Measurements from ENCODE around the gene MCRIP2.

Gene MCRIP2

GRCh38 chr16:671353-672131 is 29.9 kb downstream of the MCRIP2 start:
- no peak for DNase-seq
- Histone ChIP-seq H3K27ac (no peak overlapping the region), H3K27me3 (ENCODE audit: insufficient read depth, low read depth, severe bottlenecking) (no peaks in the 10 kb centered on the region), H3K4me3 (ENCODE audit: low read depth, low read length) (no peak overlapping the region), H3K9me3 (ENCODE audit: severe bottlenecking) (no peaks in the 10 kb centered on the region), H3K36me3 (peaks cover 64% of the 10 kb centered on the region)
- TF ChIP-seq, protein P1, sequence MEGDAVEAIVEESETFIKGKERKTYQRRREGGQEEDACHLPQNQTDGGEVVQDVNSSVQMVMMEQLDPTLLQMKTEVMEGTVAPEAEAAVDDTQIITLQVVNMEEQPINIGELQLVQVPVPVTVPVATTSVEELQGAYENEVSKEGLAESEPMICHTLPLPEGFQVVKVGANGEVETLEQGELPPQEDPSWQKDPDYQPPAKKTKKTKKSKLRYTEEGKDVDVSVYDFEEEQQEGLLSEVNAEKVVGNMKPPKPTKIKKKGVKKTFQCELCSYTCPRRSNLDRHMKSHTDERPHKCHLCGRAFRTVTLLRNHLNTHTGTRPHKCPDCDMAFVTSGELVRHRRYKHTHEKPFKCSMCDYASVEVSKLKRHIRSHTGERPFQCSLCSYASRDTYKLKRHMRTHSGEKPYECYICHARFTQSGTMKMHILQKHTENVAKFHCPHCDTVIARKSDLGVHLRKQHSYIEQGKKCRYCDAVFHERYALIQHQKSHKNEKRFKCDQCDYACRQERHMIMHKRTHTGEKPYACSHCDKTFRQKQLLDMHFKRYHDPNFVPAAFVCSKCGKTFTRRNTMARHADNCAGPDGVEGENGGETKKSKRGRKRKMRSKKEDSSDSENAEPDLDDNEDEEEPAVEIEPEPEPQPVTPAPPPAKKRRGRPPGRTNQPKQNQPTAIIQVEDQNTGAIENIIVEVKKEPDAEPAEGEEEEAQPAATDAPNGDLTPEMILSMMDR (IDR thresholded peaks at IDR 0.05; ENCODE audit: low read depth, low read length) = no peak

DNA sequence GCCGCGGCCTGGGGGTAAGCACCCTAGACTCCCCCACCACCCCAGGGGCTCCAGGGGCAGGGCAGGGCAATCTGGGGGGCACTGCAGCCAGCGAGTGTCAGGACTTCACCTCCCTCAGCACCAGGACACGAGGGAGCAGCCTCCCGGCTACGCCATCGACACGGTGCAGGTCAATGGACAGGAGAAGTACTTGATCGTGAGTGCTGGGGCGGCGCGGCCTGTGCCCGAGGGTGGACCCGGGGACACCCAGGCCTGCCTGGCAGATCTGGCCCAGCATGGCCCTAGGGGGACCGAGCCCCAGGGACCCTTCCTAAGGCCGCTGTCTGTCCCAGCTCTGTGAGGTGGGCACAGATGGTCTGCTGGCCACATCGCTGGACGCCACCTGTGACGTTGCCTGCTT is 30.7 kb downstream of the MCRIP2 start:
- Histone ChIP-seq H3K4me3 (ENCODE audit: low read depth, low read length) (no peak overlapping the region), H3K27me3 (ENCODE audit: insufficient read depth, low read depth, severe bottlenecking) (no peaks in the 10 kb centered on the region), H3K27ac (no peak overlapping the region), H3K9me3 (ENCODE audit: severe bottlenecking) (no peaks in the 10 kb centered on the region), H3K36me3 (peaks cover 61% of the 10 kb centered on the region)
- TF ChIP-seq, protein P1 (IDR thresholded peaks at IDR 0.05; ENCODE audit: low read depth, low read length) = no peak
- no peak for DNase-seq

DNA sequence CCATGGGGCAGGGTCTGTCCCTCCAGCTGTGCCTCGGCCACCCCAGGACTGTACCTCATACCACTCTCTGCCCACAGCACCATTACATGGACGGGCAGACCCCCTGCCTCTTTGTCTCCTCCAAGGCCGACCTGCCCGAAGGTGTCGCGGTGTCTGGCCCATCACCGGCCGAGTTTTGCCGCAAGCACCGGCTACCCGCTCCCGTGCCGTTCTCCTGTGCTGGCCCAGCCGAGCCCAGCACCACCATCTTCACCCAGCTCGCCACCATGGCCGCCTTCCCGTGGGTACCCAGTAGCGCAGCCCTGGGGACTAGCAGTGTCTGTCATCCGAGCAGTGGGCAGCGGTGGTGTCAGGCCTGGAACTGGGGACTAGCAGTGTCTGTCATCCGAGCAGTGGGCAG is 31.2 kb downstream of the MCRIP2 start:
- no peak overlapping the region for H3K27ac ChIP-seq
- H3K4me3 ChIP-seq (ENCODE audit: low read depth, low read length) = no peak overlapping the region
- no peak for DNase-seq
- no peaks in the 10 kb centered on the region for H3K27me3 ChIP-seq (ENCODE audit: insufficient read depth, low read depth, severe bottlenecking)
- TF ChIP-seq, protein P1 (IDR thresholded peaks at IDR 0.05; ENCODE audit: low read depth, low read length) = no peak
- no peaks in the 10 kb centered on the region for H3K9me3 ChIP-seq (ENCODE audit: severe bottlenecking)
- peaks cover 59% of the 10 kb centered on the region for H3K36me3 ChIP-seq

DNA sequence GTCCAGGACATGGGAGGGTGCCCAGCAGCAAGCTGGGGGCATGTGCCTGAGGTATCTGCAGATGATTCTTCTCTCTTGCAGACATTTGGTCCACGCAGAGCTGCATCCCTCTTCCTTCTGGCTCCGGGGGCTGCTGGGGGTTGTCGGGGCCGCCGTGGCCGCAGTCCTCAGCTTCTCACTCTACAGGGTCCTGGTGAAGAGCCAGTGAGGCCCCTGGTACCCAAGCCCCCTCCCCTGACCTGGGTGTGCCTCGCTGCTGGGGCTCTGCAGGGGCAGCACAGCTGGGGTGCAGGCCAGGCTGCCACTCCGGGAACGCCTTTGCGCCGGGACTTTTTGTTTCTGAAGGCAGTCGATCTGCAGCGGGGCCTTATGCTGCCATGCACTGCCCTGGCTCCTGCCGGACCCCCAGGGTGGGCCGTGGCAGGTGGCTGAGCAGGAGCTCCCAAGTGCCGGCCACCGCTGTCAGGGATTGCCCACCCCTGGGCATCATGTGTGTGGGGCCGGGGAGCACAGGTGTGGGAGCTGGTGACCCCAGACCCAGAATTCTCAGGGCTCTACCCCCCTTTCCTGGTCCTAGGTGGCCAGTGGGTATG is 31.9 kb downstream of the MCRIP2 start:
- H3K27me3 ChIP-seq (ENCODE audit: insufficient read depth, low read depth, severe bottlenecking) = no peaks in the 10 kb centered on the region
- no peak overlapping the region for H3K4me3 ChIP-seq (ENCODE audit: low read depth, low read length)
- no peak overlapping the region for H3K27ac ChIP-seq
- TF ChIP-seq, protein P1 (IDR thresholded peaks at IDR 0.05; ENCODE audit: low read depth, low read length) = no peak
- no peaks in the 10 kb centered on the region for H3K9me3 ChIP-seq (ENCODE audit: severe bottlenecking)
- no peak for DNase-seq
- peaks cover 54% of the 10 kb centered on the region for H3K36me3 ChIP-seq

DNA sequence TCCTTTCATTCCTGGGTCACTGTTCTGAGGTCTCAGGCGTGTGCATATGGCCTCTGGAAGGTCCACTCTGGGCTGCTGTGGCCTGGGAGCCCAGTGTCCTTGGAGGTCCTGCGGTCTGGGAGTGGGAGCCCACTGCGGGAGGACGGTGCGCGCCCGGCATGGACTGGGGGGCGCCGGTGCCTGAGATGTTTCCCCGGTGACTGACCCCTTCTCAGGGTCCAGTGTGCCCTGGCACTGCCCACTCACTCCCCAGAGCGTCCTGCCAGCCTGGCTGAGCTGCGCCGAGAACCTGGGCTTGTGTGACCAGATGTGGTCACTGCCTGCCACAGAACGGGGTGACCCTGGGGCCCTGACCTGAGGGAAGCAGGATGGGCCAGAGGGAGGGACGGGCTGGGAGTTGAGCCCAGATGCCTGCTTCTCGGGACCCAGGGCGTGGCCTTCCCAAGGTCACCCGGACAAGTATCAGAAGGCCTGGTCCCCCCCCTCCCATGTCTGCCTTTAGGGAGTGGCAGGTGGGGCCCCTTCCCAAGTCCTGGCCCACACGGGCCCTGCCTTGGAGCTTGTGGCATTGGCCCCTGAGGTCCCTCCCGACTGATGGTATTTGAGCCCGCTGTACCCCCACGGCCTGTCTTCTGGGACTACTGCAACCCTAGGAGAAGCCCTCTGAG is 32.7 kb downstream of the MCRIP2 start:
- no peak overlapping the region for H3K4me3 ChIP-seq (ENCODE audit: low read depth, low read length)
- H3K27me3 ChIP-seq (ENCODE audit: insufficient read depth, low read depth, severe bottlenecking) = no peaks in the 10 kb centered on the region
- TF ChIP-seq, protein P1 (IDR thresholded peaks at IDR 0.05; ENCODE audit: low read depth, low read length) = no peak
- no peaks in the 10 kb centered on the region for H3K9me3 ChIP-seq (ENCODE audit: severe bottlenecking)
- no peak for DNase-seq
- H3K27ac ChIP-seq = no peak overlapping the region
- peaks cover 47% of the 10 kb centered on the region for H3K36me3 ChIP-seq

All from WERI-Rb-1 (cell line).